GM04504 (cell line): ENCODE data around the gene NCOA6.
"Not testable (repeated sequence)": the region's sequence is repeated elsewhere in the genome, so short reads cannot be mapped to it uniquely, and the experiment has no call there.

Experiments used
- DNase-seq: peaks from one replicate; pipeline ENCODE4 v3.0.0-alpha.2; 2012; ENCODE audit warnings: low read depth

NCOA6 gene

GRCh38 chr20:34774886-34775285 lies 50.6 kb downstream of the NCOA6 start:
- DNase-seq = no peak

- DNase-seq = no peak
Measured at GRCh38 chr20:34774449-34774848, 51.0 kb downstream of the NCOA6 start.

- no peak for DNase-seq
Measured at GRCh38 chr20:34773726-34774125, 51.7 kb downstream of the NCOA6 start.

GRCh38 chr20:34772437-34772836 lies 53.0 kb downstream of the NCOA6 start:
- DNase-seq = no peak

- no peak for DNase-seq
Measured at GRCh38 chr20:34771680-34772081, 53.8 kb downstream of the NCOA6 start.

- peak; percentile 57 for DNase-seq
Measured at GRCh38 chr20:34768096-34768495, 57.4 kb downstream of the NCOA6 start.

GRCh38 chr20:34762031-34762555 lies 63.4 kb downstream of the NCOA6 start:
- no peak for DNase-seq

GRCh38 chr20:34755367-34755766 lies 70.1 kb downstream of the NCOA6 start:
- no peak for DNase-seq

- no peak for DNase-seq
Measured at GRCh38 chr20:34754611-34755010, 70.8 kb downstream of the NCOA6 start.

GRCh38 chr20:34753706-34754461 lies 71.6 kb downstream of the NCOA6 start:
- peak; percentile 37 for DNase-seq

- no peak for DNase-seq
Measured at GRCh38 chr20:34751453-34751852, 74.0 kb downstream of the NCOA6 start.

GRCh38 chr20:34750484-34750883 lies 75.0 kb downstream of the NCOA6 start:
- DNase-seq = no peak

- DNase-seq = no peak
Measured at GRCh38 chr20:34748709-34749108, 76.7 kb downstream of the NCOA6 start.

GRCh38 chr20:34747479-34747878 lies 78.0 kb downstream of the NCOA6 start:
- no peak for DNase-seq

- no peak for DNase-seq
Measured at GRCh38 chr20:34746674-34747073, 78.8 kb downstream of the NCOA6 start.

- no peak for DNase-seq
Measured at GRCh38 chr20:34744847-34745246, 80.6 kb downstream of the NCOA6 start.

- no peak for DNase-seq
Measured at GRCh38 chr20:34744340-34744739, 81.1 kb downstream of the NCOA6 start.

GRCh38 chr20:34743039-34743438 lies 82.4 kb downstream of the NCOA6 start:
- DNase-seq = no peak

GRCh38 chr20:34736106-34736735 lies 89.2 kb downstream of the NCOA6 start:
- DNase-seq = no peak

GRCh38 chr20:34732523-34732922 lies 92.9 kb downstream of the NCOA6 start:
- DNase-seq = no peak

- no peak for DNase-seq
Measured at GRCh38 chr20:34729416-34729815, 96.0 kb downstream of the NCOA6 start.

- no peak for DNase-seq
Measured at GRCh38 chr20:34724172-34724571, 101.3 kb downstream of the NCOA6 start.

- not testable (repeated sequence) for DNase-seq
Measured at GRCh38 chr20:34722560-34722959, 102.9 kb downstream of the NCOA6 start.

GRCh38 chr20:34720266-34720665 lies 105.2 kb downstream of the NCOA6 start:
- no peak for DNase-seq
